GM21367 (cell line): ENCODE results near the gene PPIL6.

Source experiments
- ATAC-seq: cut with Tn5 transposase; IDR thresholded peaks from one replicate; pipeline ENCODE4 v1.9.1; 2021; ENCODE audit not compliant: unreplicated experiment

PPIL6 gene

GRCh38 chr6:109440331-109441068 is at the start of gene PPIL6, which contains the start of gene SMPD2:
PPIL6 (minus strand) TSS chr6:109440628; CDS start chr6:109440590, 38 bp downstream.
SMPD2 (plus strand) TSS chr6:109440724; CDS start chr6:109441122, 398 bp downstream.
- peak; percentile 85 for ATAC-seq

- ATAC-seq: no peak
Observed at GRCh38 chr6:109488001-109488400, 47.6 kb upstream of the PPIL6 start.

DNA sequence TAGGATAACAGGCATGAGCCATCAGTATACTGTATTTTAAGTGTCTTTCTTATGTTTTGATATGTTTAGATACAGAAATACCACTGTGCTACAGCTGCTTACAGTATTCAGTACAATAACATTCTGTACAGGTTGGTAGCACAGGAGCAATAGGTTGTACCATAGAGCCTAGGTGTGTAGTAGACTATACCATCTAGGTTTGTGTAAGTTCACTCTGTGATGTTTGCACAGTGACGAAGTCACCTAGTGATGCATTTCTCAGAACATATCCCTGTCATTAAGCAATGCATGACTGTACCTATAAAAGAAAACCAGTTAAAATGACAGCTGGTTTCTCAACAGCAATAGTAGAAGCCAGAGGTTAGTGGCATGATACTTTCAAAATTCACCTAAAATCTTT is 45.6 kb upstream of the PPIL6 start:
- no peak for ATAC-seq

DNA sequence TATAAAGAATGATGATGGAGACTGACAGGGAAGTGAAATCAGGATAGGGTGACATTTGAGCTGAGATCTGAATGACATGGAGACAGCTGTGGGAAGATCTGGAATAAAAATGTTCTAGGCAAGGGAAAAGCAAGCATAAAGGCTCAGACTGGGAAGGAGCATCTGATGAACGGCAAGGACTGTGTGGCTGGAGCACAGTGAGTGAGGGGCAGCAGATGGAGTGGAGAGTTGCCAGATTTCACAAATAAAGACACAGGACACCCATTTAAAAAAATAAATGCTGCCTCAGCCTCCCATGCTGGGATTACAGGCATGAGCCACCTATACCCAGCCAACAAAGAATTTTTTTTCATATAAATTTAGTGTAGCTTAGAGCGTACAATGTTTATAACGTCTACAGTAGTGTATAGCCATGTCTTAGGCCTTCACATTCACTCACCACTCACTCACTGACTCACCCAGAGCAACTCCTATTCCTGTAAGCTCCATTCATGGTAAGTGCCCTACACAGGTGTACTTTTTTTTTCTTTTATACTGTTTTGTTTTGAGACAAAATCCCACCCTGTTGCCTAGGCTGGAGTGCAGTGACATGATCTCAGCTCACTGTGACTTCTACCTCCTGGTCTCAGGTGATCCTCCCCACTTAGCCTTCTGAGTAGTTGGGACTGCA is 45.0 kb upstream of the PPIL6 start:
- ATAC-seq: no peak

DNA sequence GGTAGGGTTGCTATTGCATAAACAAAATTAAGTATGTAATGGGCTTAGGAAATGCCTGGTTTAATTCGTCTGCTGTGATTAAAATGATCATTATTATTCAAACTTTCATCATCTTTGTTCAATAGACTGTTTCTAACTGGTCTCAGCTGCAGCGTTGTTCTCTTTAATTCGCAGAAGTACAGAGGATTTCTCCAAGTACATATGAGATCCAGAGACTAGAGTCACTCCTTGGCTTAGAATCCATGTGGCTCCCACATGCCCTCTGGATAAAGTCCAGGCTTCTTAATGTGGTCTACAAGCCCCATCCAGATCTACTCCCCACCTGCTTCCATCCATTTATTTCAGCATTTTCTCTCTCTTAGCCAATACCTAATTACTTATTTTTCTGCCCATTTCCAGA is 43.7 kb upstream of the PPIL6 start:
- no peak for ATAC-seq

- no peak for ATAC-seq
Observed at GRCh38 chr6:109483735-109484057, 43.3 kb upstream of the PPIL6 start.

DNA sequence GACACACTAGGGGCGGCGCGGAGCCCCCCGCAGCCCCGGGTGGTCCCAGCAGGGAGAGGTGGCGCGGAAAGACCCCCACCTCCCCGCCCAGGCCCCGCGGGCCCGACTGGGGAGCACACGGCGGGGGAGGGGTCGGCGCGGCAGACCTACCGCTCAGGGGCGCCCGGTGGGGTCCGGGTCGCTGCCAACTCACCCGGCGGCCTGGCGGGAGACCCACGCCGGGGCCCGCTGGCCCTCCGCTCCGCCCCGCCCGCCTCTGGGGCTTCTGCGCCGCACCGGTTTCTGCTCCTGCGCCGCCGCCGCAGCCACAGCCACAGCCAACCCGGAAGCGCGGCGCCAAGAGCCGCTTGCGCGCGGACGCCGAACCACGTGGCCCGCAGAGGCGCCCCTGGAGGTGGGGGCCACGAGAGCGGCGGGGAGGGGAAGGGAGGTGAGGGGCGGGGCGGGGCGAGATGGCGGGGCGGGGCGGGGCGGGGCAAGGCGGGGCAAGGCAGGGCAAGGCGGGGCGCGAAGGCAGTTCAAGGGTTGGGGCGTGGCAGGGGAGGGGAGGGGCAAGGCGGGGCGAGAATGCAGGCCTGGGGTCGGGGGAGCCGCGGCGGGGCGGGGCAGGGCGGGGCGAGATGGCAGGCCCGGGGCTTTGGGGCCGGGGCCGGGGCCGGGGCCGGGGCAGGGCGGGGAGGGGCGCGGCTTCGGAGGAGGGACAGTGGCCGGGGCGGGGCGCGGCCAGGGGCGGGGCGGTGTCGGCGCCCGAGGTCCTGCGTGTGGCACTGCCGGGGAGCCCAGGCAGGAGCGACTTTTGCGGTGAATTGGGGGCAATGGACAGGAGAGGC is 42.7 kb upstream of the PPIL6 start, which contains the start of gene ZBTB24:
ZBTB24 (minus strand) TSS at position 315 of the 830 bp plus-strand sequence. CDS start 1,193 bp downstream, outside the sequence.
- peak; percentile 87 for ATAC-seq

GRCh38 chr6:109480993-109481480 is 40.6 kb upstream of the PPIL6 start:
- ATAC-seq: no peak

GRCh38 chr6:109478841-109479624 is 38.6 kb upstream of the PPIL6 start:
- no peak for ATAC-seq

GRCh38 chr6:109478222-109478805 is 37.9 kb upstream of the PPIL6 start:
- ATAC-seq: no peak

- ATAC-seq: no peak
Observed at GRCh38 chr6:109477725-109478124, 37.3 kb upstream of the PPIL6 start.

GRCh38 chr6:109477184-109477583 is 36.8 kb upstream of the PPIL6 start:
- ATAC-seq: no peak

DNA sequence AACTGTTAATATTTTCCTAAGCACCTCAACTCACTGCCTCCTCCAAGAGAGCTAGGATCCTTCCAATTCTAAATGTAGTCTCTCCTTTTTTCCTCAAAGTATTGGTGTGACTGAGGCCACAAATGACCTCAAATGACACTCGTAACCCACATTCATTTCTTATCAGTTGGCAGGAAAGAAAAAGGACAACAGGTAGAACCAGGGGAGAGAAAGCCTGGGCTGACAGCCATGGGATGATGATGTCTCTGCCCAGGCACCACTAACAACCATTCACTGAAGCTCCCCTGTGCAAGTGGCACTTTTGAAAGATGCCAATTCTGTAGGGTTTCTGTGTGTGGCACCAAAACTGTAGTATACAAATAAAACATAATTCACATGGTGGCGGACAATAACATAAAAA is 35.2 kb upstream of the PPIL6 start:
- ATAC-seq: no peak

DNA sequence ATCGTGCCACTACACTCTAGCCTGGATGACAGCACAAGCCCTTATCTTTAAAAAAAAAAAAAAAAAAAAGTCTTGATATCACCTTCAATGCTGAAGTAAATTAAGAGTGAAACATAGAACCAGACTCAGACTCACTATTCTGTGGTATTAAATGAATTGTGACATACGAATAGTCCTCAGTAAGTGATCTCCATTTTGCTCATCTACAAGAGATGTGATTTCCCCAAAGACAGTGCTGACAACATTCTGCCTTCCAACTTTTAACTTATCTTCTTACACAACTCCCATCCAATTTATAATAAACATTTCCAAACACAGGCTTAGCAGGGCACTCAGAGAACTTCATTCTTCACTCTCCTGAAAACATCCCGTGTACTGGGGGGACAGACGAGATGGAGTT is 34.6 kb upstream of the PPIL6 start:
- no peak for ATAC-seq

DNA sequence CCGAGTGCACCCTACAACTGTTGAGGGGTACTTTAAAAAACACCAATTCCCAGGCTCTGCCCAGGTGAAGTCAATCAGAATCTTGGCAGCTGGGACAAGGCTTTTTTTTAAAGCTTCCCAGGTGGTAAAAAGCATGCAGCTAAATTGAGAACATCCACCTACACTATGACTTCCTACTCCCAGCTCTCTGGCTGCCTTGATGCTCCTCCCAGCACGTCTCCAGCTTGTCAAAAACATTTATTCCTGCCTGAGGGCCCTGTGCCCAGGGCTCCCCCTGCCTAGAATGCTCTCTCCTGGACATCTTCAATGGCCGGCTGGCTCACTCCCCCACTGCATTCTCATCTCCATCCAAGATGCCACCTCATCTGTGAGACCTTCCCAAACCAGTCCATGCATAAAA is 32.7 kb upstream of the PPIL6 start:
- ATAC-seq: no peak

- ATAC-seq: peak; percentile 63
Observed at GRCh38 chr6:109472132-109472995, 31.9 kb upstream of the PPIL6 start.

GRCh38 chr6:109471105-109471810 is 30.8 kb upstream of the PPIL6 start:
- no peak for ATAC-seq

DNA sequence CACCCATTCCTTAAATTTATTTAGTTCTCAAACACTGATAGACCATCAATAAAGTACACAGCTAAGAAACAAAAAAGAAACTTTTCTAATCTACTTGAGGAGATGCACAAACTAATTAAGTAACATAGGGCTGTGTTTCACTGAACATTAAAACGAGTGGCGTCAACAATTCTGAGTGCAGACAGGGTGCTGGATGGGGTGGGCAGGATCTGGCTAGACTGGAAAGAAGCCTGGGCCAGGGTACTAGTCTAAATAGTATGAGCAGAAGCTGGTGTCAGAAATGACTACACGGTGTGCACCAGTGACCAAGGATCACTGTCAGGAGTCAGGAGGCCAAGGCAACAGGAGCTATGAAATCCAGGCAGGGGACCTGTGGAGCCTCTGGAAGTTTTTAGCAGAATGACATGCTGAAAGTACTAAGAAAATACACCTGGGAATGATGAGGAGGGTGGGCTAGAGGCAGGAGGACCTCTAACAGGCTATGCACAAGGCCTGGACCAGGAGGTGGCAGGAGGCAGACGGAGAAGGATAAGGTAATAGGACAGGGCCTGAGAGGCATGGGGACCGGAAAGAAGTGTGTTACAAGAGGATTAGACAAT is 29.3 kb upstream of the PPIL6 start:
- ATAC-seq: no peak
